HepG2 (cell line): ENCODE data around the gene PLAGL2. TPM values are rescaled to one million over a fixed set of nuclear protein-coding genes. Genes with fewer than 3 reads are reported as not detected.

ENCODE experiments used
- ARHGAP35 ChIP-seq: sonication (generic); formaldehyde crosslinking; IDR thresholded peaks from 2 replicates; pipeline ENCODE4 v1.9.0; 2022; ENCODE audit warnings: mild to moderate bottlenecking, inconsistent platforms, moderate library complexity, missing genetic modification reagents, borderline replicate concordance
- MEIS2 ChIP-seq: sonication (generic); formaldehyde crosslinking; IDR thresholded peaks from 2 replicates; pipeline ENCODE4 v1.9.0; 2021; ENCODE audit warnings: mild to moderate bottlenecking, missing genetic modification reagents
- MIER3 ChIP-seq: IDR thresholded peaks from 2 replicates; pipeline ENCODE4 v1.6.1; 2016; ENCODE audit warnings: missing compliant biosample characterization, borderline replicate concordance
- NCOA1 ChIP-seq: sonication (generic); formaldehyde crosslinking; IDR thresholded peaks from 2 replicates; pipeline ENCODE4 v1.9.0; 2021; ENCODE audit warnings: missing genetic modification reagents
- SPEN ChIP-seq: sonication (generic); formaldehyde crosslinking; IDR thresholded peaks from 2 replicates; pipeline ENCODE4 v1.5.1; 2020; ENCODE audit warnings: low read depth, mild to moderate bottlenecking, missing genetic modification reagents
- XRCC5 ChIP-seq: fragments of 200-400 bp; formaldehyde crosslinking; optimal IDR thresholded peaks from 2 replicates; pipeline ENCODE3; 2017; ENCODE audit warnings: mild to moderate bottlenecking, low read length
- ZNF253 ChIP-seq: sonication (generic); formaldehyde crosslinking; IDR thresholded peaks from 2 replicates; pipeline ENCODE4 v1.8.0; 2022; ENCODE audit warnings: mild to moderate bottlenecking, missing genetic modification reagents, borderline replicate concordance
- ZNF496 ChIP-seq: sonication (generic); formaldehyde crosslinking; IDR thresholded peaks from 2 replicates; pipeline ENCODE4 v1.8.1; 2023; ENCODE audit warnings: mild to moderate bottlenecking, moderate library complexity, missing genetic modification reagents; ENCODE audit not compliant: insufficient replicate concordance
- ZNF563 ChIP-seq: sonication (generic); formaldehyde crosslinking; IDR thresholded peaks from 2 replicates; pipeline ENCODE4 v1.8.0; 2022; ENCODE audit warnings: mild to moderate bottlenecking, moderate library complexity, missing genetic modification reagents
- ZNF652 ChIP-seq: IDR thresholded peaks from 2 replicates; pipeline ENCODE4 v1.6.1; 2016; ENCODE audit warnings: low read depth, borderline replicate concordance
- ZNF709 ChIP-seq: sonication (generic); formaldehyde crosslinking; IDR thresholded peaks from 2 replicates; pipeline ENCODE4 v1.5.0; 2020; ENCODE audit warnings: mild to moderate bottlenecking, missing genetic modification reagents
- ZNF766 ChIP-seq: sonication (generic); formaldehyde crosslinking; IDR thresholded peaks from 2 replicates; pipeline ENCODE4 v1.5.0; 2020; ENCODE audit warnings: missing genetic modification reagents, borderline replicate concordance
- ZNF883 ChIP-seq: sonication (generic); formaldehyde crosslinking; IDR thresholded peaks from 2 replicates; pipeline ENCODE4 v1.5.1; 2020; ENCODE audit warnings: mild to moderate bottlenecking, missing genetic modification reagents; ENCODE audit errors: not compliant biosample characterization
- polyA plus RNA-seq, 8 experiments: library from polyadenylated mRNA; depleted of rRNA in 3 of 8; stranded (reverse) in 7 of 8; unstranded in 1 of 8; fragments of >200 nt; fragmentation: Illumina TruSeq in 4 of 8; extraction: Trizol in 4 of 8; gene quantifications; 2 replicates each; pipeline versions ENCODE4 v1.2.1 to v1.2.3, GENCODE V29; 2011 to 2016; ENCODE audit warnings: low read depth in 4 of 8, missing spikeins in 1 of 8, mixed read lengths in 1 of 8; ENCODE audit not compliant: insufficient read depth in 1 of 8
- total RNA-seq, 5 experiments: library from RNA; depleted of rRNA; stranded (reverse); fragments of >200 nt; fragmentation: Illumina TruSeq; extraction: Trizol; gene quantifications; 2 replicates each; pipeline ENCODE4 v1.2.3, GENCODE V29; 2016; ENCODE audit warnings: low read depth in 1 of 5
- TF ChIP-seq, protein P1 (sequence below): sonication (generic); formaldehyde crosslinking; IDR thresholded peaks from 2 replicates; pipeline ENCODE4 v1.4.0; 2020; ENCODE audit warnings: missing genetic modification reagents, low read depth, mild to moderate bottlenecking, borderline replicate concordance
- TF ChIP-seq, protein P2 (sequence below): sonication (generic); formaldehyde crosslinking; IDR thresholded peaks from 2 replicates; pipeline ENCODE4 v1.4.0; 2020; ENCODE audit warnings: missing genetic modification reagents
- TF ChIP-seq, protein P3 (sequence below): IDR thresholded peaks from 2 replicates; pipeline ENCODE4 v1.6.1; 2016; ENCODE audit warnings: missing genetic modification reagents, missing compliant biosample characterization
- TF ChIP-seq, protein P4 (sequence below): sonication (generic); formaldehyde crosslinking; IDR thresholded peaks from 2 replicates; pipeline ENCODE4 v1.5.0; 2020; ENCODE audit warnings: mild to moderate bottlenecking, missing genetic modification reagents, borderline replicate concordance
- TF ChIP-seq, protein P5 (sequence below), 2 experiments: fragments of 450-650 bp in 1 of 2; sonication (generic) in 1 of 2; formaldehyde crosslinking; IDR thresholded peaks; 2 replicates each; pipeline versions ENCODE4 v1.5.0 to v1.8.0; 2020 to 2022; ENCODE audit warnings: mild to moderate bottlenecking in 1 of 2, missing genetic modification reagents in 1 of 2

Gene PLAGL2
- total and polyA plus RNA-seq, 2 of the 13 experiments (the other 11 are each of a cell fraction or from before 2014, with no cell fraction given) = 15.2 to 15.3 TPM

DNA sequence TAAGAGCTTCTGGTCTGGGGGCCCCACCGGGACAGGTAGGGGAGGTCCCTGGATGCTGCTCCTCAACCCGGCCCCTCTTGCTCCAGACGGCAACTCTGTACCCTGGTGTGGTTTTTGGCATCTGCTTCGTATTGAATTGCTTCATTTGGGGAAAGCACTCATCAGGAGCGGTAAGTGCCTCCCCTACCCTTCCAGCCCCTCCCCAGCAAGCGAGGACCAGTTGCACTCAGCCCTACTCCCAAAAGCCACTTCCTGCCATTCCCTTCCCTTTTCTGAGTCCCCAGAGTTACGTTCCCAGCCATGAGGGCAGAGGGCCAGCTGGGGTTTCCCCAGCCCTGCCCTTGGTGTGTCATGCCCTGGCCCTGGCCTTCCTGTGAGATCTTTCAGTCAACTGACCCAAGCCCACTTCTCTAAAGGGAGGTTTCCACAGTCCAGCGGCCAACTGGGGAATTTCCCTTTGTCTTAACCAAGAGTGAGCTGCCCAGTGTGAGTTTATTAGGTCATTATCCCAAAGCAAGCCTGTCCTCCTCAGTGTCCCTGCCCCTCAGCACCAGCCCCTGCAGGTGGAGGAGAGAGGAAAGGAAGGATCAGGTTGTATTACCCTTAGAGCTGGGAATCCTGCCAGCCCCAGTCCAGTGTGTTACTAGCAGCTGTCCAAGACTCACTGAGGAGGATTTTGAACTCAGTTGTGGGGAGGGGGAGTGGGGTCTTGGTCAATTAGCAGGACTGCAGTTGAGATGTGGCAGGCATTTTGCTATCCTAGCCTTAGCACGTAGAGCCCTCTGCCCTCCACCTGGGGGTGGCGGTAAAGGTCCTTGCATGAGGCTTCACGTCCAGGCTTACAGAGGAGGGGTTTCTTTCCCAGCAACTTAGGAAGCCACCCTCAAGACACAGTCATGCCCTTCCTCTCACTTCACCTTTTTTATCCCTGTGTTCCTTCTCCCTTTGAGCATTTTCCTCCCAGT, 52.2 kb downstream of the PLAGL2 start (continued):
- TF ChIP-seq, protein P1, sequence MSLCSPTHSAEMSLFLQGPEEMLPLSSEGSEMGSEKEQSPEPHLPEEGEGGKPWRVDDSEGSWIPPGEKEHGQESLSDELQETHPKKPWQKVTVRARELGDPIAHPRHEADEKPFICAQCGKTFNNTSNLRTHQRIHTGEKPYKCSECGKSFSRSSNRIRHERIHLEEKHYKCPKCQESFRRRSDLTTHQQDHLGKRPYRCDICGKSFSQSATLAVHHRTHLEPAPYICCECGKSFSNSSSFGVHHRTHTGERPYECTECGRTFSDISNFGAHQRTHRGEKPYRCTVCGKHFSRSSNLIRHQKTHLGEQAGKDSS (CRISPR knock-in tag) = peak; percentile 53; the same call in 1 of the 2 replicates
- TF ChIP-seq MEIS2 (CRISPR knock-in tag) = no peak
- no peak for TF ChIP-seq ZNF709
- TF ChIP-seq ARHGAP35 (CRISPR knock-in tag) = no peak
- TF ChIP-seq ZNF883 (CRISPR knock-in tag) = peak; percentile 25
- TF ChIP-seq, protein P2, sequence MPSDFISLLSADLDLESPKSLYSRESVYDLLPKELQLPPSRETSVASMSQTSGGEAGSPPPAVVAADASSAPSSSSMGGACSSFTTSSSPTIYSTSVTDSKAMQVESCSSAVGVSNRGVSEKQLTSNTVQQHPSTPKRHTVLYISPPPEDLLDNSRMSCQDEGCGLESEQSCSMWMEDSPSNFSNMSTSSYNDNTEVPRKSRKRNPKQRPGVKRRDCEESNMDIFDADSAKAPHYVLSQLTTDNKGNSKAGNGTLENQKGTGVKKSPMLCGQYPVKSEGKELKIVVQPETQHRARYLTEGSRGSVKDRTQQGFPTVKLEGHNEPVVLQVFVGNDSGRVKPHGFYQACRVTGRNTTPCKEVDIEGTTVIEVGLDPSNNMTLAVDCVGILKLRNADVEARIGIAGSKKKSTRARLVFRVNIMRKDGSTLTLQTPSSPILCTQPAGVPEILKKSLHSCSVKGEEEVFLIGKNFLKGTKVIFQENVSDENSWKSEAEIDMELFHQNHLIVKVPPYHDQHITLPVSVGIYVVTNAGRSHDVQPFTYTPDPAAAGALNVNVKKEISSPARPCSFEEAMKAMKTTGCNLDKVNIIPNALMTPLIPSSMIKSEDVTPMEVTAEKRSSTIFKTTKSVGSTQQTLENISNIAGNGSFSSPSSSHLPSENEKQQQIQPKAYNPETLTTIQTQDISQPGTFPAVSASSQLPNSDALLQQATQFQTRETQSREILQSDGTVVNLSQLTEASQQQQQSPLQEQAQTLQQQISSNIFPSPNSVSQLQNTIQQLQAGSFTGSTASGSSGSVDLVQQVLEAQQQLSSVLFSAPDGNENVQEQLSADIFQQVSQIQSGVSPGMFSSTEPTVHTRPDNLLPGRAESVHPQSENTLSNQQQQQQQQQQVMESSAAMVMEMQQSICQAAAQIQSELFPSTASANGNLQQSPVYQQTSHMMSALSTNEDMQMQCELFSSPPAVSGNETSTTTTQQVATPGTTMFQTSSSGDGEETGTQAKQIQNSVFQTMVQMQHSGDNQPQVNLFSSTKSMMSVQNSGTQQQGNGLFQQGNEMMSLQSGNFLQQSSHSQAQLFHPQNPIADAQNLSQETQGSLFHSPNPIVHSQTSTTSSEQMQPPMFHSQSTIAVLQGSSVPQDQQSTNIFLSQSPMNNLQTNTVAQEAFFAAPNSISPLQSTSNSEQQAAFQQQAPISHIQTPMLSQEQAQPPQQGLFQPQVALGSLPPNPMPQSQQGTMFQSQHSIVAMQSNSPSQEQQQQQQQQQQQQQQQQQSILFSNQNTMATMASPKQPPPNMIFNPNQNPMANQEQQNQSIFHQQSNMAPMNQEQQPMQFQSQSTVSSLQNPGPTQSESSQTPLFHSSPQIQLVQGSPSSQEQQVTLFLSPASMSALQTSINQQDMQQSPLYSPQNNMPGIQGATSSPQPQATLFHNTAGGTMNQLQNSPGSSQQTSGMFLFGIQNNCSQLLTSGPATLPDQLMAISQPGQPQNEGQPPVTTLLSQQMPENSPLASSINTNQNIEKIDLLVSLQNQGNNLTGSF (CRISPR knock-in tag) = no peak
- TF ChIP-seq SPEN (CRISPR knock-in tag) = no peak
- no peak for TF ChIP-seq ZNF766 (CRISPR knock-in tag)
- TF ChIP-seq, protein P3, sequence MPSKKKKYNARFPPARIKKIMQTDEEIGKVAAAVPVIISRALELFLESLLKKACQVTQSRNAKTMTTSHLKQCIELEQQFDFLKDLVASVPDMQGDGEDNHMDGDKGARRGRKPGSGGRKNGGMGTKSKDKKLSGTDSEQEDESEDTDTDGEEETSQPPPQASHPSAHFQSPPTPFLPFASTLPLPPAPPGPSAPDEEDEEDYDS (CRISPR knock-in tag) = 0 out of 2 replicates have a peak, but pooled peaks have one; percentile 17
- TF ChIP-seq NCOA1 (CRISPR knock-in tag) = no peak
- 0 out of 2 replicates have a peak, but pooled peaks have one; percentile 27 for TF ChIP-seq MIER3 (CRISPR knock-in tag)
- no peak for TF ChIP-seq ZNF253 (CRISPR knock-in tag)
- TF ChIP-seq ZNF652 = no peak
- TF ChIP-seq, protein P4, sequence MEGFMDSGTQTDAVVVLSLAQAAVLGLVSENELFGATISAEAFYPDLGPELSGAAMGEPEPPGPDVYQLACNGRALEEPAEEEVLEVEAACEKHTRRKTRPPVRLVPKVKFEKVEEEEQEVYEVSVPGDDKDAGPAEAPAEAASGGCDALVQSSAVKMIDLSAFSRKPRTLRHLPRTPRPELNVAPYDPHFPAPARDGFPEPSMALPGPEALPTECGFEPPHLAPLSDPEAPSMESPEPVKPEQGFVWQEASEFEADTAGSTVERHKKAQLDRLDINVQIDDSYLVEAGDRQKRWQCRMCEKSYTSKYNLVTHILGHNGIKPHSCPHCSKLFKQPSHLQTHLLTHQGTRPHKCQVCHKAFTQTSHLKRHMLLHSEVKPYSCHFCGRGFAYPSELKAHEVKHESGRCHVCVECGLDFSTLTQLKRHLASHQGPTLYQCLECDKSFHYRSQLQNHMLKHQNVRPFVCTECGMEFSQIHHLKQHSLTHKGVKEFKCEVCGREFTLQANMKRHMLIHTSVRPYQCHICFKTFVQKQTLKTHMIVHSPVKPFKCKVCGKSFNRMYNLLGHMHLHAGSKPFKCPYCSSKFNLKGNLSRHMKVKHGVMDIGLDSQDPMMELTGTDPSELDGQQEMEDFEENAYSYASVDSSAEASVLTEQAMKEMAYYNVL = peak; percentile 74; the same call in 1 of the 2 replicates
- TF ChIP-seq XRCC5 = peak; percentile 44
- no peak for TF ChIP-seq ZNF496 (CRISPR knock-in tag)
- TF ChIP-seq, protein P5, sequence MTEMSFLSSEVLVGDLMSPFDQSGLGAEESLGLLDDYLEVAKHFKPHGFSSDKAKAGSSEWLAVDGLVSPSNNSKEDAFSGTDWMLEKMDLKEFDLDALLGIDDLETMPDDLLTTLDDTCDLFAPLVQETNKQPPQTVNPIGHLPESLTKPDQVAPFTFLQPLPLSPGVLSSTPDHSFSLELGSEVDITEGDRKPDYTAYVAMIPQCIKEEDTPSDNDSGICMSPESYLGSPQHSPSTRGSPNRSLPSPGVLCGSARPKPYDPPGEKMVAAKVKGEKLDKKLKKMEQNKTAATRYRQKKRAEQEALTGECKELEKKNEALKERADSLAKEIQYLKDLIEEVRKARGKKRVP (CRISPR knock-in tag; IDR thresholded peaks at IDR 0.05) = no peak
- 0 out of 2 replicates have a peak, but pooled peaks have one; percentile 23 for TF ChIP-seq ZNF563 (CRISPR knock-in tag)
